ENCODE measurements around the gene USP54.
"Not testable (repeated sequence)": the region's sequence is repeated elsewhere in the genome, so short reads cannot be mapped to it uniquely, and the experiment has no call there.

Gene USP54

DNA sequence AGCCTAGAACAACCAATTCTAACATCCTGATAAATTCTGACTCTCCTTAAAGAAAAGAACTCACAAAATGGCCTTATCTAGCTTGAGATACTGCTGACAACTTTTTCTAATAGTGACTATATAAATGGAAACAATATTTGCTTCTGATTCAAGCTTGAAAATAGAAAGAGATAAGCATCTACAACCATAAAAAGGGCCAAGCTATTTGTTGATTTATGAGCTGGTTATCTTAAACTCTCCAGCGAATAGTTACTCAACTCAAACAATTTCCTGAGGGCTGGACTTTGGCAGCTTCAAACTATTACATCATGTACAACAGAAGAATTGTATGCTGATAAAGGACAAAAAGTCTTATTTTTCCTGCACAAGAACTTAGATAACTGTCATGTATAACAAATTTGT, 4.6 kb downstream of the USP54 start:
- no peak for DNase-seq

- DNase-seq = no peak
Observed at GRCh38 chr10:73585327-73585726, 5.8 kb downstream of the USP54 start.

- DNase-seq = no peak
Observed at GRCh38 chr10:73584737-73585136, 6.4 kb downstream of the USP54 start.

GRCh38 chr10:73581918-73582317, 9.2 kb downstream of the USP54 start:
- DNase-seq = no peak

DNA sequence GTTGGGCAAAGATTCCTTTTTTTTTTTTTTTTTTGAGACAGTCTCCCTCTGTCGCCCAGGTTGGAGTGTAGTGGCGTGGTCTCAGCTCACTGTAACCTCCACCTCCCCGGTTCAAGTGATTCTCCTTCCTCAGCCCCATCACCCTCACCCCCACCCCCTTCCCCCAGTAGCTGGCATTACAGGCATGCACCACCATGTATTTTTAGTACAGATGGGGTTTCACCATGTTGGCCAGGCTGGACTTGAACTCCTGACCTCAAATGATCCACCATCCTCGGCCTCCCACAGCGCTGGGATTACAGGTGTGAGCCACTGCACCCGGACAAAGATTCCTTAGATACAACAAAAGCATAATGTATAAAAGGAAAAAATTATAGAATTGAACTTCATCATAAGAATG, 12.2 kb downstream of the USP54 start:
- not testable (repeated sequence) for DNase-seq

DNA sequence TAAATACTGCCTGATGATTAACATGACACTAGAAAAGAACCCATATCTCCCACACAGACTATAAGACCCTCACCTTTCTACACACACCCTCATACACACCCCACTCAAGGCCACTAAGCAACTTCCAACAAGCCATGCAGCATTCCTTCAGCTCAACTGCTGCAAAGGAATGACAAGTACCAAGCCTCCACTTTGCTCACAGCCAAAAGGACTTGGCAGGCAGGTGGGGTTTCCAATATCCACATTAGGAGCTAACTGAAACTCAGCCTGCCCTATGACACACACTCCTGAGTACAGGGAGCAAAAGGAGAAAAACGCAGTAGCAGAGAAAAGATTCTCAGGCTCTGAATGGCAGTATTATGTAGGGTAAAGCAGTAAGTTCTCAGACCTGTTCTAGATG, 13.4 kb downstream of the USP54 start:
- DNase-seq = no peak

DNA sequence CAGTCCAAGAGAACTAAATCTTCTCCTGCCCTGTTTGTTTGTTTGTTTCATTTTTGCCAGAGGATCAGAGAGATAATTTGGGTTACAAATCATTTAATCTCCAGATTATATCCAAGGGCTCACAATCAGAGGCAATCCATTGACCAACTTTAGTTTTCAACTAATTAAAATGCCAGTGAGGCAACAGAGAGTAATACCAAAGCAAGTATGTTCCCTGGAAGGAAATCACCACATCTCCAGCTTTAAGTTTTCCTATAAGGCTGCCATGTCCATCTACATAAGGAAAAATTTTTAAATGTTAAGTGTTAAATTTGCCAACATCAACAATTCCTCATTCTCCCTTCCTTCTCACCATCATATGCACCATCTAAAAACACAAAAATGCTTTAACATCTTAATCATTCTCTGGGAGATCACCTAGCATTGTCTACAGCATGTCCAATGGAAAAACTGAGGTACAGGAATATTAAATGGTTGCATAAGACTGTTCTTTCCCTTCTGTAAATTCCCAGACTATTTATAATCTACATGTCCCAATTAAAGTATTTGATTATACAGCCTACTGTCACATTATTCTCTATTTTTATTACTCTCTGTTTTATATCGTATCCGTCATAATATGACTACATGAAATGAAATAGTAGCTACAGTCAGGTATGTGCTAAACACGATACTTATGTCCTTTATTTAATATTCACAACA, 14.1 kb downstream of the USP54 start:
- DNase-seq = no peak

DNA sequence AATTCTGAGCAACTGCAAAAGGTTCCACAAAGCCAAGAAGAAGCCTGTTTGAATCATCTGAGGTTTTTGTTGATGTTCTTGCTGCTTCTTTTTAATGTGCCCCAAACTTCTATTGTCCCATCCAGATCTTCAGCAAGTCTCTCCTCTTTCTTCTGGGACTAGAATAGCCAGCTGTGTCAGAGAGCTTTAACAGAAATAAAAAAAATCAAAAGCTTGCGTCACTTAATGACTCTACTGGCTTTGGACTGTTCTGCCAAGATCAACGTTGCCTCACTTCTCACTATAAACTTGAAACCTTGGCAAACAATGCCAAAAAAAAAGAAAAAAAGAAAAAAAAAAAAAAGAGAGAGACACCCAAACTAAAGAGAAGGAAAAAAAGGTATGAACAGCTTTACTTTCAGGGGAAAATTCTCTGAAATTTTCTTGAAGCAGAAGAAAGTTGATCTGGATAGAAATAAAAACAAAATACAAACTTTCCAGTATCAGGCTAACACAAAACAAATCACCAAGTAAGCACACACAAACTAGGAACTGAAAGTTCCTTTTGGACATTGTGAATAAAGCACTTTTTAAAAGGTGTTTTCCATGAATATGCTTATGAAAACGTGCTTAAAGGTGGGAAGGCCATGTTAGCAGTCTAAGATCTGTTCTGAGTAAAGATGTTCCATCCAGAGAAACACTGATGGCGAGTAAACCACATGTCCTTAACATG, 14.8 kb downstream of the USP54 start:
- no peak for DNase-seq

GRCh38 chr10:73567025-73567424, 24.1 kb downstream of the USP54 start:
- DNase-seq = not testable (repeated sequence)

DNA sequence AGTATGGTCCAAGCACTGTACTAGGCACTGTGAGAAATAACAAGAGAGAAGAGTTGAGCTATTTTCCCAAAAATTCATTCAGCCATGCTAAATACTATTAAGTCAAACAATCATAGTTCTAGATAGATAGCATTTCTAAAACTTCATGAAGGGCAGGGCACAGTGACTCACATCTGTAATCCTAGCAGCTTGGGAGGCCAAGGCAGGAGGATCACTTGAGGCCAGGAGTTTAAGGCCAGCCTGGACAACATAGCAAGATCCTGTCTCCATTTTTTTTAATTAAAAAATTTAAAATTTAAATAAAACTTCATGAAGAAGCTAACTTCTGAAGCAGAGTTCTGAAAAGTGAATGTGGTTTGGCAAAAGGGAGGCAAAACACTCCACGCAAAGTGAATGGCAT, 29.9 kb downstream of the USP54 start:
- DNase-seq = no peak

DNA sequence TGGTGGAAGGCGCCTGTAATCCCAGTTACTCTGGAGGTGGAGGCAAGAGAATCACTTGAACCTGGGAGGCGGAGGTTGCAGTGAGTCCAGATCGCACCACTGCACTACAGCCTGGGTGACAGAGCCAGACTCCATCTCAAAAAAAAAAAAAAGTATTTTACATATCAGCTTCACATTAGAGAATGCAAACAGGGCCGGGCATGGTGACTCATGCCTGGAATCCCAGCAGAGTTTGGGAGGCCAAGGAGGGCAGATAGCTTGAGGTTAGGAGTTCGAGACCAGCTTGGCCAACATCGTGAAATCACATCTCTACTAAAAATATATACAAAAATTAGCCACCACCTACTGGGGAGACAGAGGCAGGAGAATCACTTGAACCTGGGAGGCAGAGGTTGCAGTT, 31.6 kb downstream of the USP54 start:
- DNase-seq = no peak

- no peak for DNase-seq
Observed at GRCh38 chr10:73556855-73557254, 34.3 kb downstream of the USP54 start.

DNA sequence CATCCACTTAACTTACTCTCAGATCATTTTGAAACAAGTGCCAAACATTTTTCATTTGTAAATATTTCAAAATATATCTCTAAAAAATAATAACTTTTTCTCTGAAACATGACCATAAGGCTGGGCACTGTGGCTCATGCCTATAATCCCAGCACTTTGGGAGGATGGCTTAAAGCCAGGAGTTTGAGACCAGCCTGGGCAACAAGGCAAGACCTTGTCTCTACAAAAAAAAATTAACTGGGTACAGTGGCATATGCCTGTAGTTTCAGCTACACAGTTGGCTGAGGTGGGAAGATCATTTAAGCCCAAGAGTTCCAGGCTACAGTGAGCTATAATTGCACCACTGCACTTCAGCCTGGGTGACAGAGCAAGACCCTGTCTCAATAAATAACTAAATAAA, 36.4 kb downstream of the USP54 start:
- no peak for DNase-seq

- no peak for DNase-seq
Observed at GRCh38 chr10:73553761-73554160, 37.4 kb downstream of the USP54 start.

DNA sequence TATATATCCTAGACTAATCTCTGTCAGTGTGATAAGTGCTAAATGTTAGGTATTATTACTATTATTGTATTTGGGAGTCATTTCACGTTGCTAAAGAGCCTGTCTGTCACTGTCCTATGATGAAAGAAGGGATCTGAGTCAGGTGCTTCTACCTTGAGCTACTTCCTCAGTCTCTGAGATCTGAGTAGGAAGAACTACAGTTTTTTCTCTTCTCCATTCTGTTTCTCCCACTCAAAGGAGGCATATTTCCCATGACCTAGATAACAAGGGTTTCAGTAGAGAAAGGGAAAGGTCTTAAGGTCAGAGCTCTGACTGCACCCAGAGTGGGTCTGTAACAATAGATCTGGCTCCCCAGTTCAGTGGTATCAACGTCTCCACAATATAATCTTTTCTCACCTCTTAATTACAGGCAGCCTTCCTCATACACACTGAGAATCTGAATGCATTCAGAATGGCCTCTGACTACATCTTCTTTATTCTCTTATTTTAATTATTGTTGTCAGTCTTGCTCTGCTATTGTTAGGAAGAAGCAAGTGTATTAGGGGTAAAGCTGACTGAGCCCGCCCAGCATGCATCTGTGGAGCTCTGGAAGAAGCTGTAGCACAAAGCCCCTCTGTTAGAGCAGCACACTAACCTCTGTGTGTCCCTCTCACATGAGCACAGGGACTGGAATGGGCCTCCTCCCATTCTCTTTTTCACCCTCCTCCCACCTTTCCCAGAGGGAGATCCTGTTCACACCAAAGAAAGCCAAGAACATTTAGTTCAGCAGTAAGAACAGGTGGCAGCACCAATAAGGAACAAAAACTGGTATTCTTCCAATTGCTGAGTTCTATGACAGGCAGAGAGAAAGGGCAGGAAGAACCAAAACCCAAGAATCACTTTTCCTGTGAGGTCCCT, 38.1 kb downstream of the USP54 start:
- no peak for DNase-seq

GRCh38 chr10:73551515-73551914, 39.6 kb downstream of the USP54 start:
- no peak for DNase-seq

GRCh38 chr10:73545357-73545756, 45.8 kb downstream of the USP54 start:
- DNase-seq = no peak

GRCh38 chr10:73537709-73538108, 53.4 kb downstream of the USP54 start:
- no peak for DNase-seq

GRCh38 chr10:73537288-73537687, 53.9 kb downstream of the USP54 start:
- DNase-seq = no peak

DNA sequence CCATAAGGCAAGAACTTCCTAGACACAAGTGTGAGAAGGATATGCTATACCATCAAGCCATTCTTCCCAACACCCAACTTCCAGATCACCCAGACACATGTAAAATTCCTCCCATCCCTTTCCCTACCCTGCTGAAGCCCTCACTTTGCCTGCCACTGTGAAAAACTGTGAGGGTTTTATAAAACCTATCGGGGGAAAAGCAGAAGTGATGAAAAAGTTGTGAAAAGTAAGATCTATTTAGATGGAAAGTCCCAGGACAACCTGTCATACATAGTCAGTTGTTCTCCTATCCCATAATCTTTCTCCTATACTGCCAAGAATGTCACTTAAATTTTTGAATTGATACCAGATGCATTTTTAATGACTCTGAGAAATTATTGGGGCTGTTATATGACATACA, 56.3 kb downstream of the USP54 start:
- DNase-seq = no peak

DNA sequence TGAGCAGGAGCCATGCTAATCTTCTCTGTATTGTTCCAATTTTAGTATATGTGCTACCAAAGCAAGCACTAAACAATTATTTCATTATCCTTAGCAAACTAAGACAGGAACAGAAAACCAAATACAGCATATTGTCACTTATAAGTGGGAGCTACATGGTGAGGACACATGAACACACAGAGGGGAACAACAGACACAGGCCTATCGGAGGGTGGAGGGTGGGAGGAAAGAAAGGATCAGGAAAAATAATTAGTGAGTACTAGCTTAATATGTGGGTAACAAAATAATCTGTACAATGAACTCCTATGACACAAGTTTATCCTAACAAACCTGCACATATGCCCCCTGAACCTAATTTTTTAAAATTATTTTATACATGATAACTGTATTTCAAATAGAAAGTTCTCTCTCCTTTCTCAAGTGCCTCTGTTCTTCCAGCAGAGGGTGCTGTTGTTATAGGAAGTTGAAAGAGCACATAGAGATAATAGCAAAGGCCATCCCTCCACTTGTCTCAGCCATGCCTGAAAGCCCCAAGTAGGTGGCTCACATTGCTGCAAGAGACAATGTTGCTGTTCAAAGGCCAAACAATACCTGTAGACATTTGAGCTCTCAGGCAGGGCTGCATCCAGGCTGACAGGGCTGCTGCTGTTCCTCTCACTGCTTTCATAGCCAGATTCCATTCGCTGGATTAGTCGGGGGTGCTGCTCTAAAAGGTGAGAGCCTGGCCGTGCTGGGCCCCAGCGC, 61.9 kb downstream of the USP54 start:
- DNase-seq = peak; percentile 21

DNA sequence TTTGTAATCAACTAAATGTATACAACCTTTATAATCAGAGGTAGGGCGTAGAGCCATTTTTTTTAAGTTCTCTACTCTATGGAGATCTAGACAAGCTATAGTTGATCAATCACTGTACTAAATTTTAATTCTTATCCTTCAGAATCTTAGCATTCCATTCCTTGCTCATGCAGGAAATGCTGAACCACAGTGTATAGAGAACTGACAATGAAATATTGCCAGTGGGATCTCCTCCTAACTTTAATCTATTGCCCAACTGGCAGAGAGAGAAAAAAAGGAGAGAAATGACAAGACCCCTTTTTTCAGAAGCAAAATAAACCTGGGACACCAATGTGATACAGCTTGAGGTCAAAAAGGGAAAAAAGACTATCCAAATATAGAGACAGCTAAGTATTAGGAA, 68.9 kb downstream of the USP54 start:
- DNase-seq = no peak

DNA sequence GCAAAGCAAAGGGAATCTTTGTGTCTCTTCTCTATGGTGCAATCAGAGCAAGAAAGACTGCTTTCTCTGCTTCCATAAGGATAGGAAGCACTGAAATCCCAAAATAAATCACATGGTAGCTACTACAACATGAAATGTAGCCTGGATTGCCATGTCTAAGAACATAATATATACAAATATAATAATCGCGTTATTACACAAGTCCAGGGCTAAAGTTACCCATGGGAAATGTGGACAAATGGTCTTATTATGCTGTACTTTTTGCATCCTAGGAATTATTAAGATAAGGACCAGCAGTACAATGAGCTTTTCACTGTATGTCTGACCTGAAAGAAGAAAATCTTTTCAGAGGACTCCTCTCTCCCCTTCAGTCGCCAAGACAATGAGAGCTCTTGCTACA, 71.8 kb downstream of the USP54 start:
- DNase-seq = no peak
